Measurements from ENCODE around the gene TGFB2.

DNA sequence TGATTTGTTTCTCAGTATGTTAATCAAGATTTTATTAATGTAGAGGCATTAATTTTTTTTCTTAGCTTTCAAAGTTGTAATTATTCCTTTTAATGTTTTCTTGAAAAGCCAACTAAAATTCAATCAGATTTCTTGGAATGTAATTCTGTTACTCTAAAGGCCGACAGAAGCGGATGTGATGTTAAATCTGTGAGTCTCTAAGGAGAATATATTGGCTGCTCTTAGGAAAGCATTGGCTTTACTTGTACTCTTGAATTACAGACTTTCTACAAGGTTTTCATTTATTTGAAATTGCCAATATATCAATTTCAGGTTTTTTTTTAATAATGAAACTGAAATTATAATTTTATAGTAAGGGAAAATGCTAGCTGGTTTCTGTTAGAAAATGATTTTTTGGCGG is 30.8 kb upstream of the TGFB2 start:
- TF ChIP-seq GABPB1 (CRISPR knock-in tag; IDR thresholded peaks at IDR 0.05) (no peak), E2F5 (CRISPR knock-in tag; IDR thresholded peaks at IDR 0.05) (no peak), NR3C1 (CRISPR knock-in tag; conservative IDR thresholded peaks at IDR 0.05; ENCODE audit: low read depth) (no peak)
- TF ChIP-seq, protein P1, sequence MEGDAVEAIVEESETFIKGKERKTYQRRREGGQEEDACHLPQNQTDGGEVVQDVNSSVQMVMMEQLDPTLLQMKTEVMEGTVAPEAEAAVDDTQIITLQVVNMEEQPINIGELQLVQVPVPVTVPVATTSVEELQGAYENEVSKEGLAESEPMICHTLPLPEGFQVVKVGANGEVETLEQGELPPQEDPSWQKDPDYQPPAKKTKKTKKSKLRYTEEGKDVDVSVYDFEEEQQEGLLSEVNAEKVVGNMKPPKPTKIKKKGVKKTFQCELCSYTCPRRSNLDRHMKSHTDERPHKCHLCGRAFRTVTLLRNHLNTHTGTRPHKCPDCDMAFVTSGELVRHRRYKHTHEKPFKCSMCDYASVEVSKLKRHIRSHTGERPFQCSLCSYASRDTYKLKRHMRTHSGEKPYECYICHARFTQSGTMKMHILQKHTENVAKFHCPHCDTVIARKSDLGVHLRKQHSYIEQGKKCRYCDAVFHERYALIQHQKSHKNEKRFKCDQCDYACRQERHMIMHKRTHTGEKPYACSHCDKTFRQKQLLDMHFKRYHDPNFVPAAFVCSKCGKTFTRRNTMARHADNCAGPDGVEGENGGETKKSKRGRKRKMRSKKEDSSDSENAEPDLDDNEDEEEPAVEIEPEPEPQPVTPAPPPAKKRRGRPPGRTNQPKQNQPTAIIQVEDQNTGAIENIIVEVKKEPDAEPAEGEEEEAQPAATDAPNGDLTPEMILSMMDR (IDR thresholded peaks at IDR 0.05), result no peak
- TF ChIP-seq, protein P2, sequence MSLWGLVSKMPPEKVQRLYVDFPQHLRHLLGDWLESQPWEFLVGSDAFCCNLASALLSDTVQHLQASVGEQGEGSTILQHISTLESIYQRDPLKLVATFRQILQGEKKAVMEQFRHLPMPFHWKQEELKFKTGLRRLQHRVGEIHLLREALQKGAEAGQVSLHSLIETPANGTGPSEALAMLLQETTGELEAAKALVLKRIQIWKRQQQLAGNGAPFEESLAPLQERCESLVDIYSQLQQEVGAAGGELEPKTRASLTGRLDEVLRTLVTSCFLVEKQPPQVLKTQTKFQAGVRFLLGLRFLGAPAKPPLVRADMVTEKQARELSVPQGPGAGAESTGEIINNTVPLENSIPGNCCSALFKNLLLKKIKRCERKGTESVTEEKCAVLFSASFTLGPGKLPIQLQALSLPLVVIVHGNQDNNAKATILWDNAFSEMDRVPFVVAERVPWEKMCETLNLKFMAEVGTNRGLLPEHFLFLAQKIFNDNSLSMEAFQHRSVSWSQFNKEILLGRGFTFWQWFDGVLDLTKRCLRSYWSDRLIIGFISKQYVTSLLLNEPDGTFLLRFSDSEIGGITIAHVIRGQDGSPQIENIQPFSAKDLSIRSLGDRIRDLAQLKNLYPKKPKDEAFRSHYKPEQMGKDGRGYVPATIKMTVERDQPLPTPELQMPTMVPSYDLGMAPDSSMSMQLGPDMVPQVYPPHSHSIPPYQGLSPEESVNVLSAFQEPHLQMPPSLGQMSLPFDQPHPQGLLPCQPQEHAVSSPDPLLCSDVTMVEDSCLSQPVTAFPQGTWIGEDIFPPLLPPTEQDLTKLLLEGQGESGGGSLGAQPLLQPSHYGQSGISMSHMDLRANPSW (CRISPR knock-in tag; conservative IDR thresholded peaks at IDR 0.05; ENCODE audit: low read depth), result no peak

All from WTC11 (cell line).